NAMALWA (cell line): ENCODE data around the gene BANK1.

Experiments
- DNase-seq: peaks from one replicate; pipeline ENCODE4 v3.0.0-alpha.2; 2015; ENCODE audit warnings: low spot score

BANK1 gene

DNA sequence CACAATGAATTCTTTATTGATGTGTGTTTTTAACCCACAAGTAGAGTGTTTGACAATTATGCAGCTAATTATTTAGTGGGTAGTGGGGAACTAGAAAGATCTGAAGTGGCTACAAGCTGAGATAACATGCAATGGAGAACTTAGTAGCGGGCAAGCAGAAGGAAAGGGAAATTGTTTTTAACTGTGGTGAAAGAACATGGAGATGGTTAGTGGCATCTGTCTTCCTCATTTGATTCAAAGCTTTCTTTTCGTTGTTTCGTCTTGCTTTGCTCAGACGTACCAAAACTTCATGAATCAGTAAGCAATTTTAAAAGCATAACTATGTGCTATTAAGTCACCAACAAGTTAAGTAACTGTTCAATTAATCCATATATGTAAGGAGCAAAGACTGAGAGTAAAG lies 169.9 kb downstream of the BANK1 start:
- DNase-seq = no peak

DNA sequence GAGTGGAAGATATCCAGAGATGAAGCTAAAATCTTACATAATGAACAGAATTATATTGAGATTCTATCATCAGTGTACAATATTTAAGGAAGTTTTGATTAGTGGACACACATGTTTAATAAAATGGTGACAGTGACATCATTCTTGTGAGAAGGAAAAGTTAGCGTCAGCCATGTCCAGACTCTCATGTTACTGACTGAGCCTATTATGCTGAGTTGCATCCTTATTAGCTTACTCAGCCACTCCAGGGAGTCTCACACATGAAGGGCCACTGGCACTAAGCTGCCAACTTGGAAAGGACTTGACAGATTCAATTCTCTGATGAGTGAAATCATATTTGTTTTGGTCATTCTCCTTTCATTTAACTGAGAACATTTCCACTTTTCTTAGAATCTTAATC lies 170.6 kb downstream of the BANK1 start:
- DNase-seq = no peak

DNA sequence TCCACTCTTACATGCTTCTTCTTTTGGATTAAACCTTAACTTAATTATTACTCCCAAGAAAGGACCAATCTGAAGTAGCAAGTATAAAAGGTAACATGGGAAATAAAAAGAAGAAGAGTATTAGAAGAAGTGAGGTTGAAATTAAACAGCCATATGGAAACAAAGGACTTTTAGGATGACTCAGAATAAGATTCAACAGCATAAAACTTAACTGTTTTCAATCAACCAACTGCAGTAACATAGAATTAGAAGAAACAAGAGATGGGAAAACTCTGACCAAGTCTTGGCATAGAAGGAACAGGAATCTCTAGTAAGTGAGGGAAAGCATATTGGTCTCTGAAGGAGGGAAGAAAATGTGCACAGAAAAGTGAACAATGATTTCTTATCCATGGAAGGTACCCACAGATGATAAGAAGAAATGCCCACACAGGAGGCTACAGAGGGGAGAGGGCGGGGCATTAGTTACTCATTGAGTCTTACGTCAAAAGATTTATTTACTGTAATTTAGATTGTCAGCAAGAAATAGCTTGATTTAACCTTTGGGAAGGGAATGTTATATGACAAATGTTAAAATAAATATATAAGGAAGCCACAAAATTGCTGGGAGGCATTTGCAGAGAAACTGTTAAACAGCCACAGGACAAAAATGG lies 177.3 kb downstream of the BANK1 start:
- DNase-seq = no peak

DNA sequence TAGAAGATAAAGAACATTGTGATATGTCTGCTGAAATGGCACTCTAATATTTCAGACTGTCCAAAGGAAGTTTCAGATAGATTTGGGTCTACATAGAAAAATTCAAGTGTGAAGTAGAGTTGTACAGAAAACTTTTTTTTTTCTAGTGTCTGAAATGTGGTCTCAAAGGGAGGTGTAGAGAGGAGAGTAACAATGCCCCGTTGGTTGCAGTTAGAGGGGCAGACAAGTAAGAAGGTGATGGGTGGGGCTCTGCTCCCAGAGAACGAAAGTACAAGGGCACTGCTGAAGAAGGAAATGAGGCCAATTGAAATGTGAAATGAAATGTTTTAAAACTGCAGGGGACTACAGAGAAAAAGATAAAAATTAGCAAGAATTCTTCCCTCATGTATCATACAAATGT lies 177.8 kb downstream of the BANK1 start:
- DNase-seq = no peak

DNA sequence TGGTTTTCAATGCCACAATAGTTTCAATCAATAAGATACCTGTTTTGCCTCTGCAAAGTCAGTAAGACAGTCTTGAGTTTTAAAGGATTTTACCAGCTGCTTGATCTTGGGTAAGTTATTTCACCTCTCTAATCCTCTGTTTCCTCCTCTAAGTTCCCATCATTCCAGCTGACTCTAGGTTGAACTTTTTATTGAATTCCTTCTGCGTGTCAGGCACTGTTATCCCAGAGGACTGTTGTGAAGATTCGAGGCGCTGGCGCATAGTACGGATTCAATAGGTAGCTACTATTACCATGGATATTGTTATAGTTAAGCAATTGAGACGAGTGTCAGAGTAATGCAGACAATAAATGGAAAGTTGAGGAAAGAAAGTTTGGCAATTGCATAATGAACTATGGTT lies 179.4 kb downstream of the BANK1 start:
- DNase-seq = no peak

DNA sequence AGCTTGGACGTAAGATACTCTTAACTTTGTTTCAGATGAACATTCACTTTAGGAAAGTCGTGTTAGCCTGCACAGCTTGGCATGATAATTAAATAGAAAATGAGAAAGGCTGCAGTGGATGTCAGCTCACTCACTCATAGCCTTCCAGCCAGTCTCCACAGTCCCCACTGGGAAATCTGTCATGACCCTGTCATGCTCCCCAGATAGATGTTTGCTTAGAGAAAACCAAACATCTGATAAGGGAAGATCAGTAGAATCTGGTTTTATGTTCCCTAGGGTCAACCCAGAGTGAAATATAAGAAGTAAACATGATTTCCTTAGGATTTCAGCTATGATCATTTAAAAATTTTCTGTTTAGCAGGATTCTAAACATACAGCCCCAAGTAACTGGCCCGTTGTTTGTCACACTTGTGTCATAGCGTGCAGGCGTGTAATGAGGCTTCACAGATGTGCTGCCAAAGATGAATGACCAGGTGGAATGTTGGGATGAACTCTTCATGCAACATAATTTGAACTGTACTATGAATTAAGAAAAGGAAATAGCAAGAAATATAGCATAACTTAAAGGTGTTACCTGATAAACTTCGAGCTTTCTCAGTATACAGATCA lies 180.1 kb downstream of the BANK1 start:
- DNase-seq = no peak

DNA sequence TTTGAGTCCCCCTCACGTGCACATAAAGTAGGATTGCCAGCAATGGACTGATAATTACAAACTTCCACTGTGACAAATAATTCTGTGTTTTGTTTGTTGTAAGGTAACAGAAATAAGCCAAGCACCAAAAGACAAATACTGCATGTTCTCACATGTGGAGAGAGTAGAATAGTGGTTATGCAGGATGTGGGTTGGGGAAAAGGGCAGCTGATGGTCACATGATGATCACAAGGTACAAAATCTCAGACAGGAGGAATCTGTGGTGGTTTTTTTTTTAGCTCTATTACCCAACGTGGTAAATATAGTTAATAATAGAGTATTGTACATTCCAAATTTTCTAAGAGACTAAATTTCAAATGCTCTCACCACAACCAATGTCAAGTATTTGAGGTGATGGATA lies 182.3 kb downstream of the BANK1 start:
- DNase-seq = no peak

DNA sequence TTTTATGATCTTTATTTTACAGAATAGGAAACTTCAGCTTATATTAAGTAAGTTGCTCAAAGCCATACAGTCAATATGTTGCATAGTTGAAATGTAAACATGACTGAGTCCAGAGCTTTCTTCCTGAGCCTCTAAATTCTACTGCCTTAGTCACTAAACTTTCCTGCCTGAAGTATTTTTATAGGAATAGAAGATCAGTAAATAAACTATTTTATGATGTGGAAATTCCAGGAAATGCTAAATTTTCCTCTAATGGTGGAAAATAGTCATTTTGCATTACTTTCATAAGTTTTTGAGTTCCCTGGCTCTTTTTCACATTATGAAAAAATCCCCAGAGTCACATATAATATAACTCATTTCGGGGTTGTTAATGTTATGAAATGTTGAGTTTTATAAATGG lies 182.8 kb downstream of the BANK1 start:
- no peak for DNase-seq

DNA sequence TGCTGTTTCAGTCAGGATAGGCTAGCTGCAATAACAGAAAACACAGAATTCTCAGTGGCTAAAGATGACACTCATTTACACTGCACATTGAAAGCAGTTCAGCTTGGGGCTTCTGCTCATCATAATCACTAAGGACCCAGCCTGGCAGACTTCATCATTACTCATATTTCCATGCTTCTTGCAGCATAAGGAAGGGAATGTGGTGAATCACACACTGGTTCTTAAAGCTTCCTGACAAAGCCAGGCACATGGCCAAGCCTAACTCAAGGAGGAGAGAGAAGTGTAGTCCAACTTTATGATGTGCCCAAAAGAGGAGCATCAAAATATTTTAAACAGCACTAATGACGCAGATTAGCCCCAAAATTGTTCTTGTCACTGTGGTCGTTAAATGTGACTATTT lies 186.5 kb downstream of the BANK1 start:
- DNase-seq = no peak

DNA sequence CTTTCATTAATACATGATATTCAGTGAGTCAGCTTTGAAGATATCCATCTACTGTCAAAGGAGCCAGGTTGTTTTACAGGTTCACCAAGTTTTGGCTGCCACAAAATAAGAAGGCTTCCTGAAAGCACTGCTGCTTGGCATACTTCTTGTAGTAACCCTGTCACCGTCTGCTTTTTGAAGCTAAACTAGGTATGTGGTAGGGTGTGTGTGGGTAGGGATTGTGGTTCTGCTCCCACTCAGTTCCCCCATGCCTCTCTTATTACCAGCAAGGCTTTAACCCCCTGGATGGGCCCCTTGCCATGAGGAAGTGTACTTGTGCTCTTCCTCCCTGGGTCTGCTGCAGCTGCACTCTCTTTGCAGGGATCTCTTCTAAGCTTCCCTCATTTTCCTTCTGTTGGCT lies 191.2 kb downstream of the BANK1 start:
- no peak for DNase-seq

DNA sequence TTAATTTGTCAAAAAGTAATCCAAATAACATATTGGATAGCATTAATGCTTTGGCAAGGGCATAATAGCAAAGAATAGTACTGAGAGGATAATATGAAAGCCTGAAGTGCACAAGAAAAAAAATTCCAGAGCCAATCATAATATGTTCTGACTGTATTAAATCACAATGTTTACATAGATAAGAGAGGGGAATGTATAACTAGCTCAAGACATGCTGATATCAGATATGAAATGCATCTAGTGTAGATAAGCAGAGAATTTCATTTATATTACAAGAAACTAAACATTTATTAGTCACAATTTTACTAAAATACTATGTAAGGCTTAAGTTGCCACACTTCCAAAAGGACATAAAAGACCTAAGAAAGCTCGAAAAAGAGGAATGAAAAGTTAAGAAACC lies 193.3 kb downstream of the BANK1 start:
- no peak for DNase-seq

DNA sequence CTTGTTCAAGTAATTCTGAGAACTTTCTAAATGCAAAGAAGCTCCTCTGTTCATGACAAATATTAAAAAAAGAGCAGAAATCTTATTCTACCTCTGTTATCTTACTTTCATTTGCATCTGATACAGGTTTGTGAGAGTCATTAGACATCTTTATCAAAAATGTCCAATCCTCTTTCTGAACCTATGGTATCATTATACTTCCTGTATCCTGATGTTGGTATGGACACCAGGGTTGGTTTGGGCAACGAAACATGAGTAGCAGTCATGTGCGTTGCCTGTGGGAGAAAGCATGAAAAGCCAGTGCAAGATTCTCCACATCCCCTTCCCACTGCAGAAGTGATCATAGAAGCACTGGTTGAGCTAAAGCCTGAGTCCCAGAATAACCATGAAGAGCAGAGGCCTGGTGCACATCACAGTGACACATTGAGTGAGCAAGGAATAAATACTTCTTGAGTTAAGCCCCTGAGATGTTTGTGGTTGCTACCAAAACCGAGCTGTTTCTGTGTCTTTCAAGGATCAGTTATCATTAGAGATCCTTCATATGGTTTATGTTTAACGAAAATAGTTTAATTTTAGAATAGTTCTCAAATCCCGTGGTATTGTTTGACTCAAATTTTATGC lies 197.2 kb downstream of the BANK1 start:
- DNase-seq = no peak

DNA sequence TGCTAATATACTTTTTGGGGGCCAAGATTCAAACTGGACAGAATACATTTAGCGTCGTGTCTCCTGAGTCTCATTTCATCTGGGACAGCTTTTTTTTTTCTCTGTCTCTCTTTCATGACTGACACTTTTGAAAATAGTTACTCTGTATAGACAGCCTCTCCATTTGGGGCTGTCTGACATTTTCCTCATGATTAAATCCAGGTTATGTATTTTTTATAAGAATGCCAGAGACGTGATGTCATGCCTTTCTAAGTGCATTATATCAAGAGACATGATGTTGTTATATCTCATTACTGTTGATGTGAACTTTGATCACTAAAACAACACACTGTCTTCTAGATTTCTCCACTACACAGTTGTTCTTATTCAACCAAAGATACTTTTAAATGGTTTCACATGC lies 199.0 kb downstream of the BANK1 start:
- DNase-seq = no peak

DNA sequence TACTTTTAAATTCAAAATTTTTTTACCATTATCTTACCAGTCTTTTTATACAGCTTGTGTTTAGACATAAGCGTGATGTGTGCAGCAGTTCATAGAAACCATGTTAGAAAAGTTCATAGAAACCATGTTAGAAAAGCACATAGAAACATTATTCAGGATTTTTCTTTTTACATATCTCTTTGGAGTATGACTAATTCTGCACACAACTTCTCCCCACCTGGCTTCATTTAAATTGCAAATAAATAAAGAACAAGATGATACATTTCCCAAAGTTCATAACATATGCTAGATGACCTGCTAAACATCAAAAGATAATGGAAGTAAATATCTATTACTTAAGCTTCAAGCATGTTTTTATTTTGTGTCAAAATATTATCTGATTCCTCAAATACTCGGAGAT lies 201.9 kb downstream of the BANK1 start:
- DNase-seq = no peak

DNA sequence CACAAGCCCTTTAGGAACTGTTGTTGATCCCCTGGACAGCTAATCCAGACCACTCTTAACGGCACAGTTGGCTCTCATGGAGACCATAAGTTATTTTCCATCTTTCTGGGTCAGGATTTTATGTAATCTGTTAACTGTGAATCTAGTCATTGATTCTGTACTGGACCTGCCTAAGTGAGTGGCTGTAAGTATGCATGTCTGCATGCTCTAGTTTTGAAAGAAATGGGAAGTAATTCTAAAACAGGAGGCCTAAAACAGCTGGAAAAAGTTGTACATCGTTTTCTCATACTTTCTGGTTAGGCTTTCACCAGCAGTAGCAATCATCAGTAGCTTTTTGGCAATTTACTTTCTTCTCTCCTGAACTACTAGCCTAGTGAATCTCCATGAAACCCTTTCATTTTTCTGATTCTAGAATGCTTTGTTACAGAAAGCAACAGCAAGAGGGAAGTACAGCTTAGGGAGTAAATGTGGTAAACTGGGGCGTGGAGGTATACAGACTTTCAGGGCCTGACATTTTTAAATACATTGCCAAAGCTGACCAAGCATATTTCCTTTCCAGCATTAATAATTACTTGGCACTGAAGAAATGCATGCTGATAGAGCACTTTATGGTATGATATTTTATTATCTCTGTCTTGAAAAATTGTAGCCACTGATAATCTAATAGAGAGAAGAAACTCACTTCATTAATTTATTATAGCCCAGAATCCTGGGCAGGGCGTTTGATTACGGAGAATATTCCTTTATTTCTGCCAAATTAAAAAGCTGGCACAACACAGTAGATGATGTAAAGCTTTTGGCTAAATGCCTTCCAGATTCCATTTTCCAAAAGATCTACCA lies 202.7 kb downstream of the BANK1 start:
- DNase-seq = no peak

DNA sequence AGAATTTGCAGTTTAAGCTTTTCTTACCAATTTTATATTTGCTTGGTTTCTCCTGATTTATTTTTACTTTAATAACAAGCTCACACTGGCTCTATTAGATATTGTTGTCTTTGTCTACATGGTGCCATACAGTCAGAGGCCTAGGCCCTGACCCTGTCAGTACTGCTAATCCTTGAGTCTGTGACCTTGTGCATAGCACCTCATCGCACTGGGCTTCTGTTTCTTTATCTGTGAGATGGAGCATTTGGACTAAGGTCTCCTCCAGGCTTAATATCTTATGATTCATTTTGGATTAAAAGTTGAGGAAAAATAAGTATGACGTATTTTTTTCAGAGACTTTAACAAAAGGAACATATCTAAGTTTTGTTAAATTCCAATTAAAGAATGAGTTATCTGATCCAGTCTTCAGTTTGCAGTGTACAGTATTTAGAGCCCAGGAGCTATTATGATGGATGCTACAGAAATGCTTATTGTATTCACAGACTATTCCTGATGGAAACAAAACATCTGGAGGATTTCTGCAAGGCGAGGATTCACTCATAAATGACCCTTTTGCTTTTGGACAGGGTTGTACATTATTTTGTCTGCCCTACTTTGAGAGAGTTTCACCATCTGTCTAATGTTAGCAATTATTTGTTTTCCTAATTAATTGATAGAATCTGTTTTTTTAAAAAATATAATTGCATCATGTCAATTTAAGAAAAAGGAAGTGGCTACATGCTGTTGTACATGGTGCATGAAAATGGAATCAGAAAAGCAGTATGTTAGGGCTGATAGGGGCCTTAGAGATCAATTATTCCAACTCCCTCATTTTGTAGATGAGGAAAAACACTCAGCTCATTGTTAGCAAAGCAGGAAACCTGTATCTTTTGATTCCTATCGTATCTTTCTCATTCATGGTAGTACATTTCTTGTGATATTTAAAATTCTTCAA lies 203.6 kb downstream of the BANK1 start:
- DNase-seq = no peak

DNA sequence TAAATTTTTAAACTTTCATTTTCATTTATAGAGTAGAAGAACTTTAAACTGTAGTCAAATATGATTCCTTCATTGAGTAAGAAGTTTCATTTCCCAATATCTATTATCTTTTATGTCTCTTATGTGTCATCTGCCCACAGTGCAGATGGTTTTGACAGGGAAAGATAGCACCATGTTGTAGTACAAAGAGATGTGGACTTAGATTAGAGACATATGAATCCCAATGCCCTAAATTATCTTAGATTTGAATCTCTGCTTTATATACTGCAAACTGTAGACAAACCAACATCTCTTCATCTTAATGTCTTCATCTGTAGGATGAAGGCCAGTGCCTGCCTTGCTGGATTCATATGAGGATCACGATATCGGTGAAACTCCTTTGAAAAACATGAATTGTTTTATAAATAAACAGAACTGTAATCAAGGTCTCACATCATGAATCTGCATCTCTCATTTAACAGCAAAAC lies 217.5 kb downstream of the BANK1 start:
- no peak for DNase-seq

DNA sequence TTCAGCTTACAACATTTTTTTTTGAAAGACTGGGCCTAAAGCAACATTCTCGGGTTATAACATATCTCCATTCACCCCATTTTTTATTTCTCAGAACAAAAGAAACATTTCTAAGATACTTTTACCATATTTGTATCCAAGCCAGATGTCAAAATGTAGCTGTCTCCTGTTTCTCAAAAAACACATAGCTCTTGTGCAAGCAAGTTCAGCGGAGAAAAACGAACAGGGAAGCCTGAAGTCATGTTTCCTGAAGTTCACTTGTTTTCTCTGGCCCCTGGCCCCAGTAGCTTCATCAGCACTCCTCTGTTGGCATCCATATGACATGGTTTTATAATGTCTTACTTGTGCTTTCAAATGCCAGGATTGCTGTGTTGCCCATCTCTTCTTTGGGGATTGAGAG lies 218.2 kb downstream of the BANK1 start:
- DNase-seq = no peak

DNA sequence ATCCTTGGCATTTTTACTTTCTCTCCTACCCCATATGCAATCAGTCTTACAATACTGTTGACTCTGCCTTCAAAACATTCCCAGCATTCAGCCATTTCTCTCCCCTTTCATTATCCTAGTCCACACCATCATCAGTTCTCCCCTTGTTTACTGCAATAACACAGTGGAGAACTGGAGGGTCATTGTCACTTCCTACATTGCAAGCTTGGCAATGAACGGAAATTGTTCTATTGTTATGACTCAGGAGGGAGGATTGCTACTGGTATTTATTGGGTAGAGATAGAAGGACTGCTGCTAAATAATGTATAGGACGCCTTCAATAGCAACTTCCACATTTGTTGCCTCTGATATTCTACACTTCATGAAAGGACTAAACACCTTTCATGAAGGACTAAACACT lies 231.8 kb downstream of the BANK1 start:
- DNase-seq = no peak

DNA sequence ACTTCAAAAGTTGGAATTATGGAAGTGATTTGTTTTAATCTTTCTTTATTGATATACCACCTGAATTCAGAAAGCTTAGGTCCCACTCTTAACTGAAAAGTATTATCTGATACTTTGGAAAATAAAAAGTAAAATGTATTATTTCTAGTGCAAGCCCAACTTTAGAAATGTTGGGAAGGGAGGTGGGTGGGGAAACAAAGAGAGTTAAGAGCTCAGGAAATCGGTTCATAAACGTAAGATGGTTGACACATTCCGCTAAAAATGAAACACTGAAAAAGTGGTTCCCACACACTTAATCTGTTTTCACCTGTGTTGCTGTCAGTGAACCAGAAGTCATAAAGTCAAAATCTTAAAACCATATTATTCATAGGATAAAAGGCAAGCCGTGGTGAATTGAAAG lies 237.4 kb downstream of the BANK1 start:
- DNase-seq = no peak

DNA sequence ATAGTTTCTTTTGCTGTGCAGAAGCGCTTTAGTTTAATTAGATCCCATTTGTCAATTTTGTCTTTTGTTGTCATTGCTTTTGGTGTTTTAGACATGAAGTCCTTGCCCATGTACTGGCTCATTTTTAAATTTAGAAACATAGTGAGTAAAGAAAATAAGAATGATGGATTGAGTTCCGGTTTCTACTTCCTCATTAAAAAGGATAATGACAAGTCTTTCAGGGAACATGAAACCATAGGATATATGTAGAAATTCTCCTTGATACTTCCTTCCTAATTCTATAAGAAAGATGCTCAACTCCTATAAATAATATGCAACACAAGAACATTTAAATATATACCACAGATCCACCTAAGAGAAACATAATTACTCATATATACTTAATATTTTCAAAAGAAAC lies 240.9 kb downstream of the BANK1 start:
- no peak for DNase-seq

DNA sequence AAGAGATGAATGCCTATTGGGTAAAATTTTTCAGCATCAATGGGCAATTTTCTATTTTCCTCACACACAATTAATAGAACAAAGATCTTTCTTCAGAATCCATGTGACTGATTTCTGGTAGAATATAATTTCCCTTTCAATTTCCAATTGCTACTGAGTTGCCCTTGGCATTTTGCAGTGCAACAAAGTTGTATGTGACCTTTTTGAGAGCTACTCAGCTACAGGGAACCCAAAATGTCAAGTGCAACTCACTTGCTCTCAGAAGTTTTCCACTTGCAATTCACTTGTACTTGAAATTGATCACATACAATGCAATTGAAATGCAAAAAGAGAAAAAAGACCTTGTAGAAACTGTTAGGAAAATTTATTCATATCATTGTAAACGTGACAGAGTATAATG lies 245.5 kb downstream of the BANK1 start:
- no peak for DNase-seq
